ENCODE measurements around the gene RHCE. TPM values are rescaled to one million over a fixed set of nuclear protein-coding genes. Genes with fewer than 3 reads are reported as not detected.

The RHCE gene
- polyA plus RNA-seq, 1 donor, result 0.60 TPM

- 71% methylated on average over 2 of the region's 4 CpGs for WGBS (ENCODE audit: insufficient coverage, low lambda C conversion rate)
- DNase-seq, result no peak
- Histone ChIP-seq H3K4me3 (ENCODE audit: low read length) (no peak overlapping the region), H3K27ac (ENCODE audit: low read length) (no peak overlapping the region), H3K4me1 (ENCODE audit: control insufficient read depth, insufficient read depth, low read length) (peaks cover 7% of the 10 kb centered on the region), H3K9me3 (ENCODE audit: control insufficient read depth, low read depth, low read length) (no peaks in the 10 kb centered on the region), H3K27me3 (ENCODE audit: control insufficient read depth, insufficient read depth, low read length) (no peaks in the 10 kb centered on the region), H3K36me3 (ENCODE audit: control insufficient read depth, insufficient read depth, low read length) (no peaks in the 10 kb centered on the region)
These were observed 14.9 kb upstream of the RHCE start for GRCh38 chr1:25435397-25436108.

DNA sequence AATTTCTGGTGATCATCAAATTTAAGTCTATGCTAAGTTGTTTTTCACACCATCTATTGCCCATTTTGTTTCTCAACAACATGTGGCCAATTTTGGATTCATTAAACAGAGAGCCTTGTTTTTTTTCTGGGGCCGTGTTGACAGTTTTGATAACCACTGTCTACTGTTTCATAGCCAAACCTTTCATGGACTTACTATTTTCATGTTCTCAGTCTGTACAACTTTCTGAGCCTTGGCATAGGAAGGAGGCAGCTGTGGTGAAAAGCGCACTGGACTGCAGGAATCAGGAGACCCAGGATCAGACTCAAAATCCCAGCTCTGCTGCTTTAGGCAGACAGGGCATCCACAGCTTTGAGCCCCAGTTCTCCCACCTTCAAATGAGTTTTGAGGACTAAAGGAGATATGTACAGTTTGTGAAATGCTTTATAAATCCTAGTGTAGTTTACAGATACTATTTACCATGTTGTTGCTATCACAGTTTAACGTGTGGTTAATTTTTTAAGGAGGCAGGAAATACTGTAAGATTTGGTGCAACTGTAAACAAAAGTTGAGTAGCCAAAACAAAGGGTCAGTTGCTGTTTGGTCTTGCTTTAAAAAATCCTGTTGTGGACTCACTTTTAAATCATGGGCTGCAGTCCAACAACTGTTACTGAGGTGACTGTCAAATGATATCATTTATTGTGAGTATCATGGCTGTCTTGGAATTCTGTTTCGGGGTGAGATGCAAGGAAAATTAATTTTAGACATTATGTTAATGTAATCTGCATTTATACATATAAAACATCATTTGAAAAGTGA is 13.0 kb upstream of the RHCE start:
- H3K9me3 ChIP-seq (ENCODE audit: control insufficient read depth, low read depth, low read length), result no peaks in the 10 kb centered on the region
- H3K4me1 ChIP-seq (ENCODE audit: control insufficient read depth, insufficient read depth, low read length), result peaks cover 7% of the 10 kb centered on the region
- no peaks in the 10 kb centered on the region for H3K27me3 ChIP-seq (ENCODE audit: control insufficient read depth, insufficient read depth, low read length)
- no peak for DNase-seq
- H3K4me3 ChIP-seq (ENCODE audit: low read length), result no peak overlapping the region
- no peak overlapping the region for H3K27ac ChIP-seq (ENCODE audit: low read length)
- 29% methylated on average over 1 of the region's 4 CpGs for WGBS (ENCODE audit: insufficient coverage, low lambda C conversion rate)
- H3K36me3 ChIP-seq (ENCODE audit: control insufficient read depth, insufficient read depth, low read length), result no peaks in the 10 kb centered on the region

DNA sequence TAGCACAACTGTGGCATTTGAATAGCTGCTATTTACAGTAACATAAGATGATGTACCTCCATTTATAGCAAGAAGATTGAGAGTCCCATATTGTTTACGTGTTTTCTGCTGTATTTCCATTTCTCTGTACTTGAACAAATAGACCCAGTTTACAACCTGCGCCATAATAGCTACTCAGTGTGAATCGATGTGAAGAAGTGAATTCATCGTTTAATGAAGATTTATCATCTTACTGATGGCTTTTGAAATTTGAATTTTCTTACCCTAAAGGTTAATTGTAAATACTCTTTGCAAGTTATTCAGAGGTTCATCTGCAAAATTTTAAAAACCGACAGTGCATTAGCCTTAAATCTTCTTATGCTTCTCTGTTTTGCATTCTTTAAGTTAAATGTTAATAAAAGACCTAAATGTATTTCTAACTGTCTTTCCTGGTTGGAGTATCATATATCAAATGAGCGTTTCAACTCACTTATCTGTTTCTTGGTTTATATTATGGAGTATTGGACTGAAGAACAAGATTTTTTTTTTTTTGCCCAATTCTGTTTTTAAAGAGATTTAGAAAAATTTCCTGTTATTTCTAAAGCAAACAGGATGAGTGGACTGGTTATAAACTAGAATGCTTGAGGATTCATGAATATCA is 12.2 kb upstream of the RHCE start:
- Histone ChIP-seq H3K9me3 (ENCODE audit: control insufficient read depth, low read depth, low read length) (no peaks in the 10 kb centered on the region), H3K27me3 (ENCODE audit: control insufficient read depth, insufficient read depth, low read length) (no peaks in the 10 kb centered on the region), H3K36me3 (ENCODE audit: control insufficient read depth, insufficient read depth, low read length) (no peaks in the 10 kb centered on the region), H3K4me3 (ENCODE audit: low read length) (no peak overlapping the region), H3K4me1 (ENCODE audit: control insufficient read depth, insufficient read depth, low read length) (peaks cover 7% of the 10 kb centered on the region), H3K27ac (ENCODE audit: low read length) (no peak overlapping the region)
- 57% methylated on average over 1 of the region's 6 CpGs for WGBS (ENCODE audit: insufficient coverage, low lambda C conversion rate)
- no peak for DNase-seq

GRCh38 chr1:25431955-25432719 is 11.5 kb upstream of the RHCE start:
- H3K9me3 ChIP-seq (ENCODE audit: control insufficient read depth, low read depth, low read length), result no peaks in the 10 kb centered on the region
- no peak for DNase-seq
- H3K36me3 ChIP-seq (ENCODE audit: control insufficient read depth, insufficient read depth, low read length), result no peaks in the 10 kb centered on the region
- no peak overlapping the region for H3K27ac ChIP-seq (ENCODE audit: low read length)
- no CpG with 5 or more reads among the region's 6 CpGs for WGBS (ENCODE audit: insufficient coverage, low lambda C conversion rate)
- no peaks in the 10 kb centered on the region for H3K27me3 ChIP-seq (ENCODE audit: control insufficient read depth, insufficient read depth, low read length)
- peak overlapping the region; percentile 58 for H3K4me3 ChIP-seq (ENCODE audit: low read length)
- H3K4me1 ChIP-seq (ENCODE audit: control insufficient read depth, insufficient read depth, low read length), result peaks cover 7% of the 10 kb centered on the region

- Histone ChIP-seq H3K27ac (ENCODE audit: low read length) (peak overlapping the region; percentile 78), H3K9me3 (ENCODE audit: control insufficient read depth, low read depth, low read length) (no peaks in the 10 kb centered on the region), H3K4me3 (ENCODE audit: low read length) (peak overlapping the region; percentile 95), H3K36me3 (ENCODE audit: control insufficient read depth, insufficient read depth, low read length) (no peaks in the 10 kb centered on the region), H3K27me3 (ENCODE audit: control insufficient read depth, insufficient read depth, low read length) (no peaks in the 10 kb centered on the region), H3K4me1 (ENCODE audit: control insufficient read depth, insufficient read depth, low read length) (peaks cover 7% of the 10 kb centered on the region)
- peak in 1 of 2 donors; percentile 4 for DNase-seq
- WGBS (ENCODE audit: insufficient coverage, low lambda C conversion rate), result no CpG with 5 or more reads among the region's 89 CpGs
These were observed 10.6 kb upstream of the RHCE start for GRCh38 chr1:25430967-25431881.

DNA sequence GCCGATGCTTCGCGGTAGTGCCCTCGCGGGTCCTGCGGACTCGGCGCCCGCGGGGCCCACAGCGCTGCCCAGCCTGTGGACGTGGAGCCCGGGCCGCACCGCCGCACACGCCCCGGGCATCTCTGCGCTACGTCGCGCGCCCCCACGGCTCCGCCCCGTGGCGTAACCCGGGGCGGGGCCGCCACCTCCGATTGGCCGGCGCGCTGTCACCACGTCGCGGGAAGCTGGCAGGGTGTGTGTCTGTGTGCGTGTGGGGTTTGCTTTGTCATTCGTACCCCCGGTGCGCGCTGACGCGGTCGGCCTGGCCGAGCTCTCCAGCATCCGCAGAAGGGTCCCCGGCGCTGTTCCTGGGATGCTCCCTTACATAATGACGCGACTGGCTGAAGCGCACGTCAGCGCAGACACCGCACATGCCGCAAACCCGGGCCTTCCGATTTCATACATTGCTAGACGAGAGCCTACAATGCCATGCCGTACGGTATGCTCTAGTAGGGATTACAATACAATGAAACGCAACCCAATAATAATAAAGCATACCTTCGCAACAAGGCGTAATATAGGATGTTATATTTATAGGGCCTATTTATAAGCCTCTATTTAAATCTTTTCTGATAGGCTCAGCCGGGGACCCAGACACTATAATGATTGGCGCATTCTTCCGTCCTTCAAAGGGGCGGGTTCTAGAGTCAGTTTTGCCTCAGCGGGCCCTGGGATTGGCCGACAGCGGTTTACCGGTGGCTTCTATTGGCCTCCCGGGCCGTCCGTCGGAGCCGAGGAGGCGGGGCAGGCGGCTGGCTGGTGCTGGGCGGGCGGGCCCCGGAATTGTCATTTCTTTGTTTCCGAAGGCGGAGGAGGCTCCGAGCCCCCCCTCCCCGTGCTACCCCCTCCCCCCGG is 9.7 kb upstream of the RHCE start, which contains the start of gene MACO1:
Gene MACO1, plus strand, starts transcription at position 825 of the 894 bp plus-strand sequence. CDS start 202 bp downstream, outside the sequence.
- no peaks in the 10 kb centered on the region for H3K36me3 ChIP-seq (ENCODE audit: control insufficient read depth, insufficient read depth, low read length)
- WGBS (ENCODE audit: insufficient coverage, low lambda C conversion rate), result no CpG with 5 or more reads among the region's 87 CpGs
- peak within 1 kb of the TSS; percentile 95 for H3K4me3 ChIP-seq (ENCODE audit: low read length)
- H3K27ac ChIP-seq (ENCODE audit: low read length), result peak within 1 kb of the TSS; percentile 93
- H3K4me1 ChIP-seq (ENCODE audit: control insufficient read depth, insufficient read depth, low read length), result peaks cover 7% of the 10 kb centered on the region
- no peaks in the 10 kb centered on the region for H3K27me3 ChIP-seq (ENCODE audit: control insufficient read depth, insufficient read depth, low read length)
- H3K9me3 ChIP-seq (ENCODE audit: control insufficient read depth, low read depth, low read length), result no peaks in the 10 kb centered on the region
- DNase-seq, result peak; percentile 95 to 99

DNA sequence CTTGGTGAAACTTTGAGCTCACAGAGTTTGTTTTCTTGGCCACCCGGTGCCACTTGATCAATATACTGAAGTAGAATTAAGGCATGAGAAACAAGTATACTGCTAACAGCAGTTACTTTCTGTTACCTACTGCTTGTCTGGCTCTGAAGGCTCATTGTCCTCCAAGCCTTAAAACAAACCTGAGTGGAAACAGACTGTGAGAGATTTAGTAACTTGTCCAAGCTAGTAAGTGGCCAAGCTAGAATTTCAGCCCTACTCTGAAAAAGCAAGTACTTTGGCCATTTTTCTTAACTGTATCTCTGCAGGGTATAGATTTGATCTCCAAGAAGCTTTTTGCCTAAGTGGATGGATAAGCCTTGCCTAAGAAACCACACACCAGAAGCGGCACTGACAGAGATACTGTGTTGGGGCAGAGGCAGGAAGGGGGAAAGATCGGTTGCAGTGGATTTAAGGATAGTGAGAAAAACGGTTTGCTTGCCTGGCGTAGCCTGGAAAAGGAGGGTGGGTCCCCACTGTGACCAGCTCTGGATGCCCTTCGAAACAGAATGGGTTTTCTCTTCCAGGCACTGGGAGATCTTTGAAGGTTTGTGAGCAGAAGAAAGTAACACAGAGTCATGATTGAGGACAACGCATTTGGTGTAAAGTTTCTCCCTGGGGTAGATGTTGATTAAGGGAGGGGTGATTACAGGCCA is 8.0 kb upstream of the RHCE start:
- no peaks in the 10 kb centered on the region for H3K27me3 ChIP-seq (ENCODE audit: control insufficient read depth, insufficient read depth, low read length)
- no peaks in the 10 kb centered on the region for H3K9me3 ChIP-seq (ENCODE audit: control insufficient read depth, low read depth, low read length)
- DNase-seq, result no peak
- no CpG with 5 or more reads among the region's 7 CpGs for WGBS (ENCODE audit: insufficient coverage, low lambda C conversion rate)
- no peak overlapping the region for H3K27ac ChIP-seq (ENCODE audit: low read length)
- H3K4me1 ChIP-seq (ENCODE audit: control insufficient read depth, insufficient read depth, low read length), result peaks cover 7% of the 10 kb centered on the region
- H3K4me3 ChIP-seq (ENCODE audit: low read length), result no peak overlapping the region
- H3K36me3 ChIP-seq (ENCODE audit: control insufficient read depth, insufficient read depth, low read length), result no peaks in the 10 kb centered on the region

DNA sequence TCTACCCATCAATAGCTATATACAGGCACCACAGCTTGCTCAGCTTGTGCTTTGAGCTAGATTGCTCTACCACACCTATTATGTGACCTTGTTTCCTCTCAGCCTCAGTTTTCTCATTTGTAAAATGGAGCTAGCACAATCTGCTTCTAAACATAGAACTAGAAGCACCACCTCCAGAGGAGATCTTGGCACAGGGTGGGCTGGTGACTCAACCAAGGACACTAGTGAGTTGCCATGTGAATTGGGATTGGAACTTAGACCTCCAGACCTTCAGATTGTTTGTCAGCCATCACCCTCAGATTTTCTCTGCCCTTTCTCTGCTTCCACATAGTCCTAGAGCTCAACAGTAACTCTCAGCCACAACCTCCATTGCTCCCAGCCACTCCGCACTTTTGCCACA is 7.1 kb upstream of the RHCE start:
- no CpG with 5 or more reads among the region's 1 CpG for WGBS (ENCODE audit: insufficient coverage, low lambda C conversion rate)
- no peak overlapping the region for H3K4me3 ChIP-seq (ENCODE audit: low read length)
- H3K36me3 ChIP-seq (ENCODE audit: control insufficient read depth, insufficient read depth, low read length), result no peaks in the 10 kb centered on the region
- no peaks in the 10 kb centered on the region for H3K27me3 ChIP-seq (ENCODE audit: control insufficient read depth, insufficient read depth, low read length)
- no peaks in the 10 kb centered on the region for H3K9me3 ChIP-seq (ENCODE audit: control insufficient read depth, low read depth, low read length)
- DNase-seq, result no peak
- H3K4me1 ChIP-seq (ENCODE audit: control insufficient read depth, insufficient read depth, low read length), result peaks cover 4% of the 10 kb centered on the region
- H3K27ac ChIP-seq (ENCODE audit: low read length), result no peak overlapping the region

Data from large intestine (tissue), 3 donors.